KMS-11 (cell line): Measurements from ENCODE around the gene SAMD5.

Experiments used
- H2AFZ ChIP-seq: fragments of 200-600 bp; sonication (generic); 2 replicates; pipeline ENCODE4 v1.6.1; 2016; ENCODE audit warnings: antibody characterized with exemption, mixed run types, low read depth
- H3K27ac ChIP-seq: fragments of 200-600 bp; sonication (generic); 2 replicates; pipeline ENCODE4 v1.6.1; 2016; ENCODE audit warnings: mild to moderate bottlenecking, mixed run types
- H3K27me3 ChIP-seq: fragments of 200-600 bp; sonication (generic); 2 replicates; pipeline ENCODE4 v1.6.1; 2017; ENCODE audit warnings: mild to moderate bottlenecking, low read depth, mixed run types, moderate library complexity; ENCODE audit not compliant: insufficient read depth
- H3K36me3 ChIP-seq: fragments of 200-600 bp; sonication (generic); 2 replicates; pipeline ENCODE4 v1.6.1; 2017; ENCODE audit warnings: mild to moderate bottlenecking, mixed run types; ENCODE audit not compliant: insufficient read depth
- H3K4me1 ChIP-seq: fragments of 200-600 bp; sonication (generic); 2 replicates; pipeline ENCODE4 v1.6.1; 2016; ENCODE audit warnings: mild to moderate bottlenecking, low read depth, mixed run types; ENCODE audit not compliant: poor library complexity, severe bottlenecking
- H3K4me2 ChIP-seq: fragments of 200-600 bp; sonication (generic); 2 replicates; pipeline ENCODE4 v1.7.0; 2016; ENCODE audit warnings: mild to moderate bottlenecking, mixed run types
- H3K4me3 ChIP-seq: fragments of 200-600 bp; sonication (generic); IDR thresholded peaks from 2 replicates; pipeline ENCODE4 v1.6.1; 2017; ENCODE audit warnings: low read depth, low read length, mixed read lengths; ENCODE audit not compliant: insufficient read depth
- H3K79me2 ChIP-seq: fragments of 200-600 bp; sonication (generic); 2 replicates; pipeline ENCODE4 v1.6.1; 2016; ENCODE audit warnings: low read depth, mixed run types; ENCODE audit not compliant: insufficient read depth
- H3K9ac ChIP-seq: fragments of 200-600 bp; sonication (generic); 2 replicates; pipeline ENCODE4 v1.6.1; 2016; ENCODE audit warnings: mild to moderate bottlenecking, mixed run types
- H4K20me1 ChIP-seq: fragments of 200-600 bp; sonication (generic); 2 replicates; pipeline ENCODE4 v1.6.1; 2016; ENCODE audit warnings: mild to moderate bottlenecking, mixed run types; ENCODE audit not compliant: insufficient read depth
- TF ChIP-seq, protein P1 (sequence below): fragments of 200-600 bp; sonication (generic); conservative IDR thresholded peaks from 2 replicates; pipeline ENCODE4 v1.6.1; 2017; ENCODE audit warnings: low read depth, mild to moderate bottlenecking, antibody characterized with exemption, low read length, moderate library complexity, mixed read lengths

Gene SAMD5

DNA sequence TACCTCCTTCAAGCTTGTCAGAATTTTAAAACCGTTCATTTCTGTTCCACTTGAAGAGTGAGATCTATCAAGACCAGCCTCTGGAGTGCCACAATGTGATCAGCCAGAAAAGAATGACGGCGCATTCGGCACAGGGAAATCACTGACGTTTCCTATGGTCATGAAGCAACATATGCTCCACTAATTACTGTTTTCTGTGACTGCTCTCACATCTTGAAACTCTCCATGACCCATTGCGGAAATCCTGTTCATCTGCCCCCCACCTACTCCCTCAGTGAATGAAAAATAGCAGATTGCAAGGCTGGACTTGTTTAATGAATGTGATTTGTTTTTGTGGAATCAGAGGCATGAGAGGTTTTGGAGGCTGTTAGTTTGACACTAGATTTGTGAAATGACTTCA, 53.2 kb downstream of the SAMD5 start:
- no peak overlapping the region for H2AFZ ChIP-seq
- H3K27ac ChIP-seq = no peak overlapping the region
- TF ChIP-seq, protein P1, sequence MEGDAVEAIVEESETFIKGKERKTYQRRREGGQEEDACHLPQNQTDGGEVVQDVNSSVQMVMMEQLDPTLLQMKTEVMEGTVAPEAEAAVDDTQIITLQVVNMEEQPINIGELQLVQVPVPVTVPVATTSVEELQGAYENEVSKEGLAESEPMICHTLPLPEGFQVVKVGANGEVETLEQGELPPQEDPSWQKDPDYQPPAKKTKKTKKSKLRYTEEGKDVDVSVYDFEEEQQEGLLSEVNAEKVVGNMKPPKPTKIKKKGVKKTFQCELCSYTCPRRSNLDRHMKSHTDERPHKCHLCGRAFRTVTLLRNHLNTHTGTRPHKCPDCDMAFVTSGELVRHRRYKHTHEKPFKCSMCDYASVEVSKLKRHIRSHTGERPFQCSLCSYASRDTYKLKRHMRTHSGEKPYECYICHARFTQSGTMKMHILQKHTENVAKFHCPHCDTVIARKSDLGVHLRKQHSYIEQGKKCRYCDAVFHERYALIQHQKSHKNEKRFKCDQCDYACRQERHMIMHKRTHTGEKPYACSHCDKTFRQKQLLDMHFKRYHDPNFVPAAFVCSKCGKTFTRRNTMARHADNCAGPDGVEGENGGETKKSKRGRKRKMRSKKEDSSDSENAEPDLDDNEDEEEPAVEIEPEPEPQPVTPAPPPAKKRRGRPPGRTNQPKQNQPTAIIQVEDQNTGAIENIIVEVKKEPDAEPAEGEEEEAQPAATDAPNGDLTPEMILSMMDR = no peak
- H3K36me3 ChIP-seq = no peaks in the 10 kb centered on the region
- H4K20me1 ChIP-seq = no peaks in the 10 kb centered on the region
- H3K27me3 ChIP-seq = no peaks in the 10 kb centered on the region
- no peak overlapping the region for H3K4me3 ChIP-seq
- H3K4me2 ChIP-seq = no peak overlapping the region
- no peaks in the 10 kb centered on the region for H3K79me2 ChIP-seq
- H3K9ac ChIP-seq = no peak overlapping the region
- no peaks in the 10 kb centered on the region for H3K4me1 ChIP-seq

DNA sequence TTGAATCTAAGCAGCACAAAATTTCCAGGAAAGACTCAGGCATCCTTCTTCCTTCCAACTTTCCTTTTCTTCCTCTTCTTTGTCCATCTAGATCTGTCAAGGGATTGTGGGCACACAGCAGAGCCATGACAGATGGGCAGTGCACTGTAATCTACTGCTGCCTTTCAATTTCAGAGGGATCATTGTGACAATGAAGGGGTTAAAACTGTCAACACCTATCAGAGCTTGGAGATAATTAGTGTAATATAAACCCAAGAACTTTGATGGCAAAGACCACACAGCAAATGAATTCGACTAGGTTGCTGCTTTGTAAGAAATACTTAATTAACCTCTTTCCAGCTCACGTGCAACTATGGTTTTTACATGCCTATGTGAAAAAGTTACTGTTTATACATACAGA, 55.0 kb downstream of the SAMD5 start:
- Histone ChIP-seq H3K27me3 (no peaks in the 10 kb centered on the region), H3K4me1 (no peaks in the 10 kb centered on the region), H3K36me3 (no peaks in the 10 kb centered on the region), H4K20me1 (no peaks in the 10 kb centered on the region), H3K4me2 (no peak overlapping the region), H3K4me3 (no peak overlapping the region), H2AFZ (no peak overlapping the region), H3K79me2 (no peaks in the 10 kb centered on the region), H3K27ac (no peak overlapping the region), H3K9ac (no peak overlapping the region)
- TF ChIP-seq, protein P1 = no peak

DNA sequence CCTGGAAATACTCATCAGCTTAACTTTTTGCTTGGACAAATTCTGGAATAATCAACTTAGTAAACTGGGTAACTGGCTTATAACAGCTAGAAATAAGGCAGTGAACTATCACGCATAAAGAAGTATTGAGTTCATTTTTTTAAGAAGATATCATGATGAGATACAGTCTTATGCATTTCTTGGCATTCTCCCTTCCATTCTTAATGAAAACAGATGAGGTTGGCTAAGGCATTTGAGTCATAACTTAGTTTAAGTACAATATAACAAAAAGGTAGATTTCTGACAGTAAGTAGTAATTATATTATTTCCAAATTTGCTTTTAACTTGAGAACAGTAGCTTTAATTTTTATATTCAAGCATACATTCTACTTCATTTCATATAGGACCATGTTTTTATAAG, 56.1 kb downstream of the SAMD5 start:
- H2AFZ ChIP-seq = no peak overlapping the region
- H3K4me1 ChIP-seq = no peaks in the 10 kb centered on the region
- no peak overlapping the region for H3K4me2 ChIP-seq
- H3K9ac ChIP-seq = no peak overlapping the region
- no peaks in the 10 kb centered on the region for H3K36me3 ChIP-seq
- TF ChIP-seq, protein P1 = no peak
- no peak overlapping the region for H3K27ac ChIP-seq
- no peaks in the 10 kb centered on the region for H3K27me3 ChIP-seq
- H3K79me2 ChIP-seq = no peaks in the 10 kb centered on the region
- no peaks in the 10 kb centered on the region for H4K20me1 ChIP-seq
- H3K4me3 ChIP-seq = no peak overlapping the region

DNA sequence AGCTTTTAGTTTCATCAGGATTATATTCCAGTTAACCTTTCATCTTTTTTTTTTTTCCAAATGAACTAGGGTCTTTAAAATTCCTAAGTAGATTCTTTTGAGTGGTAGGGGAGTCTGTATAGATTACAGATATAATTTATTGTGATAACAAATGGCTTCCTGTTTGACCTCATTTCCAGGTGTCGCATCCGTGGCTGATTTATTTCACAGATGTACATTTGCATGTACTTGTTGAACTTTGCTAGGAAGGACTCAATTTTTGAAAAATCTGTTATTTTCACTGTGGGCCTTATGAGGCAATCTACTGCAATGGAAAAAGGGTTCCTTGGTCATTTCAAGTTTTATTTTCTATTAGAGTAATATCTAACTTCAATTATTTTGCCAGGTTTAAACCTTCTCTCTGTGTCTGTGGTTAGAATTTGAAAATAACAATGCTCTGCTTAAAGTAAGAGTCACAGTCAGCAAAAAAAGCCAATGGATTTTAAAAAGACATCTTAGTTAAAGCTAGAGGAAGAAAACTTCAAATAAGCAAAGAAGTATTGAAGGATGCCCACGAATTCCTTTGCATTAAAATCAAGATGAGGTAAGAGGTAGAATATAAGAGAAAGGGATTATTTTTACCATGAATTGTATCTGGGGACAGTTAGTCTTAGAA, 57.9 kb downstream of the SAMD5 start:
- Histone ChIP-seq H3K9ac (no peak overlapping the region), H3K36me3 (no peaks in the 10 kb centered on the region), H3K27ac (no peak overlapping the region), H3K4me1 (no peaks in the 10 kb centered on the region), H4K20me1 (no peaks in the 10 kb centered on the region), H3K27me3 (no peaks in the 10 kb centered on the region), H3K79me2 (no peaks in the 10 kb centered on the region), H3K4me2 (no peak overlapping the region), H3K4me3 (no peak overlapping the region), H2AFZ (no peak overlapping the region)
- TF ChIP-seq, protein P1 = no peak
